Gastroesophageal sphincter (tissue), 4 donors: Measurements from ENCODE around the gene SDK1. TPM values are rescaled to one million over a fixed set of nuclear protein-coding genes. Genes with fewer than 3 reads are reported as not detected.

Source experiments
- ATAC-seq: fragments of 150-250 bp; one replicate; pipeline ENCODE4 v1.9.1; 2016; ENCODE audit warnings: mild to moderate bottlenecking, moderate library complexity
- H3K27ac ChIP-seq, 4 donors: fragments of 200-600 bp; sonication (generic) in 3 of 4; 1 replicate in 3 of 4; 2 replicates in 1 of 4; pipeline ENCODE4 v1.5.1; 2016 to 2019
- H3K27me3 ChIP-seq: fragments of 200-600 bp; sonication (generic); one replicate; pipeline ENCODE4 v1.5.1; 2019
- H3K36me3 ChIP-seq, 2 donors: fragments of 200-600 bp; sonication (generic); one replicate each; pipeline ENCODE4 v1.5.1; 2019; ENCODE audit warnings: control low read depth in 1 of 2
- H3K4me1 ChIP-seq, 3 donors: fragments of 200-600 bp; sonication (generic); 1 replicate in 2 of 3; 2 replicates in 1 of 3; pipeline ENCODE4 v1.5.1; 2016 to 2019; ENCODE audit warnings: control low read depth in 2 of 3
- H3K4me3 ChIP-seq, 2 donors: fragments of 200-600 bp; sonication (generic); one replicate each; pipeline ENCODE4 v1.5.1; 2019; ENCODE audit warnings: mild to moderate bottlenecking in 1 of 2, moderate library complexity in 1 of 2
- H3K9me3 ChIP-seq, 3 donors: fragments of 200-600 bp; sonication (generic); one replicate each; pipeline ENCODE4 v1.5.1; 2017 to 2019; ENCODE audit warnings: control low read depth in 2 of 3
- EP300 ChIP-seq: sonication (generic); formaldehyde crosslinking; IDR thresholded peaks from one replicate; pipeline ENCODE4 v1.6.1; 2017; ENCODE audit warnings: antibody characterized with exemption, mild to moderate bottlenecking
- POLR2A ChIP-seq, 2 donors: fragments of 450-650 bp; IDR thresholded peaks; one replicate each; pipeline ENCODE4 v1.6.1; 2017; ENCODE audit warnings: antibody characterized with exemption in 2 of 2, mild to moderate bottlenecking in 2 of 2, moderate library complexity in 1 of 2
- POLR2AphosphoS5 ChIP-seq: sonication (generic); formaldehyde crosslinking; IDR thresholded peaks from one replicate; pipeline ENCODE4 v1.6.1; 2017; ENCODE audit warnings: antibody characterized with exemption
- WGBS, 2 donors: methylation state at CpG; one replicate each; pipeline ENCODE4 v1.1.5; 2018; ENCODE audit warnings: low coverage in 1 of 2; 5-methylcytosine and 5-hydroxymethylcytosine counted together
- total RNA-seq, 4 donors: library from RNA; depleted of rRNA; stranded (reverse); fragments of >200 nt; gene quantifications; one replicate each; pipeline ENCODE4 v1.1.0, GENCODE V29; 2016
- TF ChIP-seq, protein P1 (sequence below), 4 experiments: fragments of 200-600 bp in 2 of 4; fragments of 450-650 bp in 2 of 4; sonication (generic) in 1 of 4; IDR thresholded peaks; one replicate each; pipeline ENCODE4 v1.5.1; 2017 to 2019; ENCODE audit warnings: antibody characterized with exemption in 4 of 4, mild to moderate bottlenecking in 2 of 4, moderate library complexity in 2 of 4

SDK1 gene
- total RNA-seq, 4 donors from 2014 or later: 6.1 to 13.6 (median 8.7) TPM

DNA sequence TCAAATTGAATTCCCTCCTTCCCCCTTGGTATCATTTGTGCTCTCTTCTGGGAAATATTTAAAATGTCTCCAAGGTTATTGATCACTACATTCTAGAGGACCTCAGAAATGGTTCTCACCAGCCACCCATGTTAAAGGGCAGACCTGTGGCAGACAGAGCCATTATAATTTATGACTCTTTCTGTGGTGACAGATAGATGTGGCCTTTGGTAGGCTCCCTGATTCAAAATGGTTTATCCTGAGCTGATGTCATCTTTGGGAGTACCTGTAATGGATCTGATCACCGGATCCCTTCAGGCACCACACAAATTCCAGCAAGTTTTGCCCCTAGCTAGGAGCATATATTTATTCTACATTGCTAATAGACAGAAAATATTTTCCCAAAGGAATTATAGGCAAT is 267.5 kb downstream of the SDK1 start:
- WGBS, 2 donors: 100% methylated on average over 1 of the region's 1 CpG
- no peak for TF ChIP-seq POLR2AphosphoS5
- TF ChIP-seq, protein P1, sequence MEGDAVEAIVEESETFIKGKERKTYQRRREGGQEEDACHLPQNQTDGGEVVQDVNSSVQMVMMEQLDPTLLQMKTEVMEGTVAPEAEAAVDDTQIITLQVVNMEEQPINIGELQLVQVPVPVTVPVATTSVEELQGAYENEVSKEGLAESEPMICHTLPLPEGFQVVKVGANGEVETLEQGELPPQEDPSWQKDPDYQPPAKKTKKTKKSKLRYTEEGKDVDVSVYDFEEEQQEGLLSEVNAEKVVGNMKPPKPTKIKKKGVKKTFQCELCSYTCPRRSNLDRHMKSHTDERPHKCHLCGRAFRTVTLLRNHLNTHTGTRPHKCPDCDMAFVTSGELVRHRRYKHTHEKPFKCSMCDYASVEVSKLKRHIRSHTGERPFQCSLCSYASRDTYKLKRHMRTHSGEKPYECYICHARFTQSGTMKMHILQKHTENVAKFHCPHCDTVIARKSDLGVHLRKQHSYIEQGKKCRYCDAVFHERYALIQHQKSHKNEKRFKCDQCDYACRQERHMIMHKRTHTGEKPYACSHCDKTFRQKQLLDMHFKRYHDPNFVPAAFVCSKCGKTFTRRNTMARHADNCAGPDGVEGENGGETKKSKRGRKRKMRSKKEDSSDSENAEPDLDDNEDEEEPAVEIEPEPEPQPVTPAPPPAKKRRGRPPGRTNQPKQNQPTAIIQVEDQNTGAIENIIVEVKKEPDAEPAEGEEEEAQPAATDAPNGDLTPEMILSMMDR (IDR thresholded peaks at IDR 0.05): no peak
- TF ChIP-seq POLR2A (IDR thresholded peaks at IDR 0.05): no peak
- TF ChIP-seq EP300: no peak
- Histone ChIP-seq H3K27me3 (no peaks in the 10 kb centered on the region), H3K4me3 (no peak overlapping the region), H3K4me1 (no peaks in the 10 kb centered on the region), H3K27ac (no peak overlapping the region), H3K36me3 (no peaks in the 10 kb centered on the region), H3K9me3 (no peaks in the 10 kb centered on the region)
- ATAC-seq: no peak

DNA sequence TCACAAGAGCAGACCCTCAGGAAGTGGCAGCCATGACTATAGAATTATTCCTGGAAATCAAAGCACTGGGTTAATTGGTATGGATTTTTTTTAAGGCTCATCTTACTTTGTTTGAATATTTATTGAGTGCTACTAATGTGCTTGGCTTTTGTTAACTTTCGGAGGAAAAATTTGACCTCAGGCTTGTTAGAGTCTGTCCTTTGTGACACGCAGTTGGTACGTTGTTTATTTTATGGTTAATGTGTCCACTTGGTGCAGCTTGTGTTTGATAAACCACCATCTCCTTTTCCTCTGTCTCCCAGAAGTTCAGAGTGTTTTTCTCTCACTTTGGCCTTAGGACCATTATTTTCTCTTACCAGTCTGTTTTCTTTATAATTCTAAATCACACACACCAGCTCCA is 268.6 kb downstream of the SDK1 start:
- Histone ChIP-seq H3K27me3 (no peaks in the 10 kb centered on the region), H3K27ac (no peak overlapping the region), H3K9me3 (no peaks in the 10 kb centered on the region), H3K4me3 (no peak overlapping the region), H3K4me1 (no peaks in the 10 kb centered on the region), H3K36me3 (no peaks in the 10 kb centered on the region)
- ATAC-seq: no peak
- TF ChIP-seq POLR2A (IDR thresholded peaks at IDR 0.05) (no peak), EP300 (no peak), POLR2AphosphoS5 (no peak)
- TF ChIP-seq, protein P1 (IDR thresholded peaks at IDR 0.05): no peak
- 72 to 77% methylated on average over 3 of the region's 3 CpGs for WGBS, 2 donors

DNA sequence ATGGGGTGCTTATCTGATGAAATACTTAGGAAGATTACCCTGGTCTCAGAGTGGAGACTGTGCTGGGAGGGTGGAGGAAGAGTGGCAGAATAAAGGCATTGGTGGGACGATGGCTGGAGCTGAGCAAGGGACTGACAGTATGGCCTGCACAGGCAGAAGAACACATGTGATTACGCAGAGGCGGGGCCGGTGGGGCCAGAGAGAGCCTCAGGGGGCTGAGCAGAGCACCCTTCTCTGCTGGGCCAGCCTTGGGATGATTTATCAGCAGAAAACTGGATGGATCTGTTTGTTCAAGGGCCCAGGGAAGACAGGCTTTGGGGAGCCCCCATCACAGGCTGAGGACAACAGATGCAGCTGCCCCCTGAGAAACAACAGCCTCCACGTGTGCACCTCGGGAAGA is 272.1 kb downstream of the SDK1 start:
- Histone ChIP-seq H3K4me3 (no peak overlapping the region), H3K27ac (no peak overlapping the region), H3K4me1 (no peaks in the 10 kb centered on the region), H3K9me3 (peaks cover 0 to 8% (median 0%) of the 10 kb centered on the region in 3 donors), H3K36me3 (no peaks in the 10 kb centered on the region), H3K27me3 (no peaks in the 10 kb centered on the region)
- no peak for ATAC-seq
- WGBS, 2 donors: 74 to 100% methylated on average over 1 to 6 of the region's 6 CpGs
- TF ChIP-seq POLR2AphosphoS5 (no peak), POLR2A (IDR thresholded peaks at IDR 0.05) (no peak)

DNA sequence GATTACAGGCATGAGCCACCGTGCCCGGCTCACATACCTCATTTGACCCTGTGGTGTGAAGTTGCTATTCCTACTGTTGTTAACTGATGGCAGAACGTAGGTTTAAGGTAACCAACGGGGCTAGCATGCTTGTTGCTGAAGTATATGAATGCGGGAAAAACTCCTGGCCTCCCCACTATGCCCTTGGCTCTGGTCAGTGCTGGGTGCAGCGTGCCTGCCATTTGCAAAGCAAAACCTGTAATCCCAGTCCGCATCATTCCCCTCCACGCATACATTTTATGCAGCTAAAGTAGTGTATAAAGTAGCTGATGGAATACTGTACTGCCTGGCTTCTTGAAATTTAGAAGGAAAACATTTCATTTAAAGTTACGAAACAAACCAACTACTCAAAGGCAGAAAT is 273.3 kb downstream of the SDK1 start:
- Histone ChIP-seq H3K4me3 (no peak overlapping the region), H3K27ac (no peak overlapping the region), H3K4me1 (no peaks in the 10 kb centered on the region), H3K9me3 (peaks cover 0 to 8% (median 0%) of the 10 kb centered on the region in 3 donors), H3K36me3 (no peaks in the 10 kb centered on the region), H3K27me3 (no peaks in the 10 kb centered on the region)
- 93 to 98% methylated on average over 7 to 8 of the region's 9 CpGs for WGBS, 2 donors
- ATAC-seq: no peak
- TF ChIP-seq, protein P1 (IDR thresholded peaks at IDR 0.05): no peak
- no peak for TF ChIP-seq POLR2AphosphoS5
- TF ChIP-seq EP300: no peak
- no peak for TF ChIP-seq POLR2A (IDR thresholded peaks at IDR 0.05)

DNA sequence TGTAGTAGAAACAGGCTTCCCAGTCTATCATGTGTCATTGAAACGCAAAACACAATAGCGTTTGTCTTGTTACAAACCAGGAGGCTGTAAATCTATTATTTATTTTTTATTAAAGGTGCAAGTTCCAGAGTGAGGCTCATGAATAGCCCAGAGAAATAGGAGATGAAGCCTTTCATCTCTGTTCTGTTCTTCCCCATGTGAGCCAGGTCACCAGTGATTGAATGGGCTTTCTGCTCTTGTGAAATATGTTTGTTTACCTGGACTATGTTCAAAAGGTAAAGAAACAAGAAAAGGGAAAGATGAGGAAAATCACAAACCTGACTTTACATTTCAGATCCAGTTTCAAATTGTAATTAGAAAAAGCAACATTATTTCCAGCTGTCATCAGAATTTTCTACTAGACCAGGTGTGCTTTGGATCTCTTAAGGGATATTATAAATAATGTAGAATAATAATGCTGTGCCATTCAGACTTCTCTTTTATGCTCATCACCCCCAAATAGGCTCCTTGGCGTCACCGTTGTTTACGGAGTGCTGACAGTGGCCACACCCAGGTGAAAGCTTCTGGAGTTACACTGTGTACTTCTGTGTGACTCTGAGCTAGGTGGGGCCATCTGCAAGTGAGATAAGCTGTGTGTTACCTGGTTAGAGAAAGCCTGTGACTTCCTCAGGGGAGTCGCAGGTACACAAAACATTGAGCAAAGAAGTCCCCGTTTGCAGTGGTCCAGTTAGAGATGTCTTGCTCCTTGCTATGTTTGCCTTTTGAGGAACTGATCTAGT is 274.9 kb downstream of the SDK1 start:
- H3K27ac ChIP-seq: no peak overlapping the region
- TF ChIP-seq POLR2A (IDR thresholded peaks at IDR 0.05): no peak
- no peak for TF ChIP-seq POLR2AphosphoS5
- TF ChIP-seq, protein P1 (IDR thresholded peaks at IDR 0.05): no peak
- TF ChIP-seq EP300: no peak
- no peak for ATAC-seq
- H3K27me3 ChIP-seq: no peaks in the 10 kb centered on the region
- H3K36me3 ChIP-seq: no peaks in the 10 kb centered on the region
- WGBS, 2 donors: 95 to 96% methylated on average over 4 to 7 of the region's 7 CpGs
- no peak overlapping the region for H3K4me3 ChIP-seq
- H3K9me3 ChIP-seq: peaks cover 0 to 8% (median 0%) of the 10 kb centered on the region in 3 donors
- no peaks in the 10 kb centered on the region for H3K4me1 ChIP-seq
